Glutamatergic neuron (in vitro differentiated cells): ENCODE results near the gene RASL12. TPM values are rescaled to one million over a fixed set of nuclear protein-coding genes. Genes with fewer than 3 reads are reported as not detected.

Experiments used
- DNase-seq: peaks from one replicate; pipeline ENCODE4 v3.0.0; 2022
- H3K27ac Mint-ChIP-seq: one replicate; pipeline ENCODE4 v1.8.0; 2020; ENCODE audit warnings: mild to moderate bottlenecking, mixed read lengths, inconsistent platforms; ENCODE audit not compliant: unreplicated experiment
- H3K27me3 Mint-ChIP-seq: one replicate; pipeline ENCODE4 v1.8.0; 2020; ENCODE audit warnings: mild to moderate bottlenecking, moderate library complexity, mixed read lengths, inconsistent platforms; ENCODE audit not compliant: unreplicated experiment
- H3K36me3 Mint-ChIP-seq: one replicate; pipeline ENCODE4 v1.8.0; 2020; ENCODE audit warnings: mild to moderate bottlenecking, mixed read lengths, inconsistent platforms; ENCODE audit not compliant: unreplicated experiment
- H3K4me1 Mint-ChIP-seq: one replicate; pipeline ENCODE4 v1.8.0; 2020; ENCODE audit warnings: mild to moderate bottlenecking, low read depth, mixed read lengths, inconsistent platforms; ENCODE audit not compliant: unreplicated experiment
- H3K4me3 Mint-ChIP-seq: one replicate; pipeline ENCODE4 v1.8.0; 2020; ENCODE audit warnings: mild to moderate bottlenecking, mixed read lengths, inconsistent platforms; ENCODE audit not compliant: unreplicated experiment
- H3K9me3 Mint-ChIP-seq: one replicate; pipeline ENCODE4 v1.8.0; 2020; ENCODE audit warnings: mild to moderate bottlenecking, moderate library complexity, mixed read lengths, inconsistent platforms; ENCODE audit not compliant: unreplicated experiment
- total RNA-seq: library from RNA; stranded (reverse); fragmentation: NEBNext Ultra II Directional; extraction: Animal tissue kit (Norgen Biotek cat#: 25700); gene quantifications from one replicate; pipeline ENCODE4 v1.2.1, GENCODE V29; 2021; ENCODE audit not compliant: unreplicated experiment
- TF ChIP-seq, protein P1 (sequence below): fragments of 200-600 bp; sonication (generic); IDR thresholded peaks from one replicate; pipeline ENCODE4 v1.5.0; 2021; ENCODE audit not compliant: partially characterized antibody, unreplicated experiment

Gene RASL12
- total RNA-seq, 1 donor from 2014 or later, result 0.44 TPM

- DNase-seq, result no peak
- Mint-ChIP-seq H3K4me3 (no peak overlapping the region), H3K9me3 (no peaks in the 10 kb centered on the region), H3K27me3 (peaks cover 3% of the 10 kb centered on the region), H3K36me3 (no peaks in the 10 kb centered on the region), H3K27ac (no peak overlapping the region), H3K4me1 (peaks cover 2% of the 10 kb centered on the region)
- TF ChIP-seq, protein P1, sequence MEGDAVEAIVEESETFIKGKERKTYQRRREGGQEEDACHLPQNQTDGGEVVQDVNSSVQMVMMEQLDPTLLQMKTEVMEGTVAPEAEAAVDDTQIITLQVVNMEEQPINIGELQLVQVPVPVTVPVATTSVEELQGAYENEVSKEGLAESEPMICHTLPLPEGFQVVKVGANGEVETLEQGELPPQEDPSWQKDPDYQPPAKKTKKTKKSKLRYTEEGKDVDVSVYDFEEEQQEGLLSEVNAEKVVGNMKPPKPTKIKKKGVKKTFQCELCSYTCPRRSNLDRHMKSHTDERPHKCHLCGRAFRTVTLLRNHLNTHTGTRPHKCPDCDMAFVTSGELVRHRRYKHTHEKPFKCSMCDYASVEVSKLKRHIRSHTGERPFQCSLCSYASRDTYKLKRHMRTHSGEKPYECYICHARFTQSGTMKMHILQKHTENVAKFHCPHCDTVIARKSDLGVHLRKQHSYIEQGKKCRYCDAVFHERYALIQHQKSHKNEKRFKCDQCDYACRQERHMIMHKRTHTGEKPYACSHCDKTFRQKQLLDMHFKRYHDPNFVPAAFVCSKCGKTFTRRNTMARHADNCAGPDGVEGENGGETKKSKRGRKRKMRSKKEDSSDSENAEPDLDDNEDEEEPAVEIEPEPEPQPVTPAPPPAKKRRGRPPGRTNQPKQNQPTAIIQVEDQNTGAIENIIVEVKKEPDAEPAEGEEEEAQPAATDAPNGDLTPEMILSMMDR, result no peak
Measured at GRCh38 chr15:65062061-65062460, 5.7 kb downstream of the RASL12 start.

DNA sequence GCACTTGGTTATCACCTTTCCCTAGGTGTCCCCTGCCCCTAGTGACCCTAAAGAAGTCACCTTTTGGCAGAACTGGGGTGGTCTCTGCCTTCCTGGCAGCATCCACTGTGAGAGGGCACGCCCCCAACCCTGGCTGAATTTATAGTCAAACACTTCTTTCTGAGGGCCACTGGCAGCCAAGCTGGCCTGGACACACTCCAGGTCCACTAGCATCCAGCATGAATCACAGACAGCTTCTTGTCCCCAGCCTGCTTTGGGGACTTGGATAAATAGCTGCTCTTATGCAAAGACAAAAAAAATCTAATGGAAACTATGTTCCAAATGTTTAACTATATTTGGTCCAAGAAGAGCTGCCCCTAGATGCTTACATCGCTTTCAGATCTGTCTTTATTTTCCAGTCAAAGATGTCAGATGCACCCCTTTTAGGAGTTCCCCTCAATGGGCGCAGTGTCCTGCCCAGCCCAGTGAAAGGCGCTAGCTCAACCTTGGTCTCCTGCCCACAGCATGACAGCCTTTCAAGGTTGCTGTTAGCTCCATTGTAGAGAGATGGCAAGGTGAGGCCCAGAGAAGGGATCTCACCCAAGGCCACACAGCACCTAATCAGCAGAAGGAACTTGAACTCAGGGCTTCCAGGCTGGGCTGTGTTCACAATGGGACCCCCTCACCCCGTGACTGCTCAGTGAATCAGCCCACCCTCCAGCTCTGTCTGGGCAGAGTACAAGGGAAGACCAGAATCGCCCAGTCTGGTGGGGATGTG, 7.0 kb downstream of the RASL12 start:
- H3K27me3 Mint-ChIP-seq, result peaks cover 6% of the 10 kb centered on the region
- peaks cover 2% of the 10 kb centered on the region for H3K4me1 Mint-ChIP-seq
- no peak overlapping the region for H3K27ac Mint-ChIP-seq
- no peaks in the 10 kb centered on the region for H3K9me3 Mint-ChIP-seq
- TF ChIP-seq, protein P1, result no peak
- no peak overlapping the region for H3K4me3 Mint-ChIP-seq
- DNase-seq, result no peak
- no peaks in the 10 kb centered on the region for H3K36me3 Mint-ChIP-seq

DNA sequence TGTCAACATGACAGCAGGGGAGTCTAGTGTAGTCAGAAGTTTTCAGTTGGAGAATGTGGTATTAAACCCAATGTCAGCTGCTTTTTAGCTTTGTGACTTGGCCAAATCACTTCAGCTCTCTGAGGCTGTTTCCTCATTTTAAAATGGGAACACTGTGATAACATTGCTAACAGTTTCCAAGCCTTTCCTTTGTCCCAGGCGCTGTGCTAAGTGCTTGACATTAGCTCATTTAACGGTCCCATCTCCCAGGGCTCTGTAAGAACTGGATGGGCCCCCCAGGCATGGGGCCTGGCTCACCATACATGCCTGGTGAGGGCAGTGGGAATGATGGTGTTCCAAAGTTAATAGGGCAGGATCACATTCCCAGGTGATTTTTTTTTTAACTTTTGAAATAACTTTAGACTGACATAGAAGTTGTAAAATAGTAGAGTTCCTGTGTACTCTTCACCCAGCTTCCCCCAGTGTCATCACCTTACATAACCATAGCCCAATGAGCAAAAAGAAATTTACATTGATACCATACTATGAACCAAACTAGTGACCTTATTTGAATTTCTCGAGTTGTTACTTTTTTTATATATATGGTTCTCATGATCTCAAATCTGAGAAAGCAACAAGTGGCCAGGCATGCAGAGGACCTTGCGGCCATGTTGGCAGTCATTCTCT, 7.7 kb downstream of the RASL12 start:
- Mint-ChIP-seq H3K4me3 (no peak overlapping the region), H3K9me3 (no peaks in the 10 kb centered on the region), H3K4me1 (peaks cover under 1% of the 10 kb centered on the region), H3K36me3 (no peaks in the 10 kb centered on the region), H3K27me3 (peaks cover 10% of the 10 kb centered on the region), H3K27ac (no peak overlapping the region)
- TF ChIP-seq, protein P1, result no peak
- DNase-seq, result no peak

DNA sequence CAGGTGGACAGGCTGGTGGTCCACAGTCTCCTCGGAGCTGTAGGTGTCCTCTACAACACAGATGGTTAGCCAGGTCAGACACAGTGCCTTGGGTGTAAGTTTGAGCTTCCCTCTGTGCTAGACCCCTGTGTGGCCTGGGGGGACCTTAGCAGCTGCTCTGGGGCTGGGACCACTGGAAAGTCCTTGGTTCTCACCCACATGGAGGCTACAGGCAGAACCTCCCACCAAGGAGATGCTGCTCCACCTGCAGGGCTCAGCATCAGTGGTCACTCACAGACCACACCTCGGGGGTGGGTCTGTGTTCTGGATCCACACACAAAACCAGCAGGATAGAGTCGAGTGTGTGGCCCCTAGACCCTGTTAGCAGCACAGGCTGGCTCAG, 8.4 kb downstream of the RASL12 start:
- Mint-ChIP-seq H3K36me3 (no peaks in the 10 kb centered on the region), H3K27ac (no peak overlapping the region)
- TF ChIP-seq, protein P1, result no peak

More for the DNA sequence above, 8.4 kb downstream of the RASL12 start:
- Mint-ChIP-seq H3K4me1 (no peaks in the 10 kb centered on the region), H3K9me3 (no peaks in the 10 kb centered on the region), H3K4me3 (no peak overlapping the region), H3K27me3 (peaks cover 10% of the 10 kb centered on the region)
- no peak for DNase-seq
